Type B pancreatic cell (in vitro differentiated cells): ENCODE results near the gene INPP5A. TPM values are rescaled to one million over a fixed set of nuclear protein-coding genes. Genes with fewer than 3 reads are reported as not detected.

Source experiments
- DNase-seq: peaks from one replicate; pipeline ENCODE4 v3.0.0; 2021; ENCODE audit warnings: mixed read lengths; ENCODE audit not compliant: unreplicated experiment; ENCODE audit errors: extremely low spot score
- H3K27ac Mint-ChIP-seq: 2 replicates; pipeline ENCODE4 v1.8.0; 2021; ENCODE audit warnings: mild to moderate bottlenecking, mixed read lengths
- H3K27me3 Mint-ChIP-seq: 2 replicates; pipeline ENCODE4 v1.8.0; 2021; ENCODE audit warnings: mixed read lengths
- H3K36me3 Mint-ChIP-seq: 2 replicates; pipeline ENCODE4 v1.8.0; 2021; ENCODE audit warnings: mixed read lengths
- H3K4me1 Mint-ChIP-seq: one replicate; pipeline ENCODE4 v1.8.0; 2021; ENCODE audit warnings: mixed read lengths; ENCODE audit not compliant: unreplicated experiment
- H3K4me3 Mint-ChIP-seq: 2 replicates; pipeline ENCODE4 v1.8.0; 2021; ENCODE audit warnings: mild to moderate bottlenecking, mixed read lengths
- H3K9me3 Mint-ChIP-seq: 2 replicates; pipeline ENCODE4 v1.8.0; 2021; ENCODE audit warnings: mixed read lengths
- CTCF ChIP-seq: fragments of 200-600 bp; sonication (generic); conservative IDR thresholded peaks from 2 replicates; pipeline ENCODE4 v1.5.0; 2021; ENCODE audit warnings: antibody characterized with exemption, mild to moderate bottlenecking
- total RNA-seq: library from RNA; stranded (reverse); gene quantifications from 2 replicates; pipeline ENCODE4 v1.2.1, GENCODE V29; 2021; ENCODE audit warnings: low replicate concordance

The INPP5A gene
- total RNA-seq, 1 donor from 2014 or later = 26.6 TPM

DNA sequence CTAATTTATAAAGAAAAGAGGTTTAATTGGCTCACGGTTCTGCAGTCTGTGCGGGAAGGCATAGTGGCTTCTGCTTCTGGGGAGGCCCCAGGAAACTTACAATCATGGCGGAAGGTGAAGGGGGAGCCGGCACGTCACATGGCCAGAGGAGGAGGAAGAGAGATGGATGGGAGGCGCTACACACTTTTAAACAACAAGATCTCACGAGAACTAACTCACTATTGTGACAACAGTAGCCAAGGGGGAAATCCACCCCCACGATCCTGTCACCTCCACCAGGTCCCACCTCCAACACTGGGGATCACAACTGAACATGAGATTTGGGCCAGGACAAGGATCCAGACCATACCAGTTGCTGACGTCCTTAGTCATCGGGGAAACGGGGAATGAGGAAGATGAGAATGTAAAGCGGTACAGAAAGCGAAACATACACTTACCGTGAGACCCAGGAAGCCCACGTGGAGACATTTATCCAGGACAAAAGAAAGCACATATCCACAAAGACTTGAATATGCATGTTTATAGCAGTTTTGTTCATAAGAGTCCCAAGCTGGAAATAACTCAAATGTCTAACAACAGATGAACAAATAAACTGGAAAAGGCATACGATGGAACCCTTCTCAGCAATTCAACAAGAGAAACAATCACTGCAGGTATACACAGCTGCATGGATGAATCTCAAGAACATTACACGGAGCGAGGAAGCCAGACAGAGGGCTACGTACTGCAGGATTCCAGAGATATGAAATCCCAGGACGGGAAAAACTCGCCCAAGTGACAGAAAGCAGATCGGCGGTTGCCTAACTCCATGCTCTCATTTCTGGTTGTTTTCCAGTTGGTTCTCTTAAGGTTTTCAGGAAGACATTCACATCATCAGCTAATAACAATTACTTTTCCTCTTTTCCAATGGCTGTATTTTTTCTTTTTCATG is 26.2 kb upstream of the INPP5A start:
- no peak overlapping the region for H3K27ac Mint-ChIP-seq
- DNase-seq = no peak
- TF ChIP-seq CTCF = no peak
- H3K9me3 Mint-ChIP-seq = no peaks in the 10 kb centered on the region
- peaks cover 15% of the 10 kb centered on the region for H3K4me1 Mint-ChIP-seq
- no peaks in the 10 kb centered on the region for H3K36me3 Mint-ChIP-seq
- H3K27me3 Mint-ChIP-seq = no peaks in the 10 kb centered on the region
- H3K4me3 Mint-ChIP-seq = no peak overlapping the region

- H3K36me3 Mint-ChIP-seq = no peaks in the 10 kb centered on the region
- H3K4me1 Mint-ChIP-seq = peaks cover 19% of the 10 kb centered on the region
- no peak for DNase-seq
- no peak for TF ChIP-seq CTCF
- no peak overlapping the region for H3K4me3 Mint-ChIP-seq
- no peak overlapping the region for H3K27ac Mint-ChIP-seq
- no peaks in the 10 kb centered on the region for H3K9me3 Mint-ChIP-seq
- no peaks in the 10 kb centered on the region for H3K27me3 Mint-ChIP-seq
These were observed 25.5 kb upstream of the INPP5A start for GRCh38 chr10:132512052-132512442.

DNA sequence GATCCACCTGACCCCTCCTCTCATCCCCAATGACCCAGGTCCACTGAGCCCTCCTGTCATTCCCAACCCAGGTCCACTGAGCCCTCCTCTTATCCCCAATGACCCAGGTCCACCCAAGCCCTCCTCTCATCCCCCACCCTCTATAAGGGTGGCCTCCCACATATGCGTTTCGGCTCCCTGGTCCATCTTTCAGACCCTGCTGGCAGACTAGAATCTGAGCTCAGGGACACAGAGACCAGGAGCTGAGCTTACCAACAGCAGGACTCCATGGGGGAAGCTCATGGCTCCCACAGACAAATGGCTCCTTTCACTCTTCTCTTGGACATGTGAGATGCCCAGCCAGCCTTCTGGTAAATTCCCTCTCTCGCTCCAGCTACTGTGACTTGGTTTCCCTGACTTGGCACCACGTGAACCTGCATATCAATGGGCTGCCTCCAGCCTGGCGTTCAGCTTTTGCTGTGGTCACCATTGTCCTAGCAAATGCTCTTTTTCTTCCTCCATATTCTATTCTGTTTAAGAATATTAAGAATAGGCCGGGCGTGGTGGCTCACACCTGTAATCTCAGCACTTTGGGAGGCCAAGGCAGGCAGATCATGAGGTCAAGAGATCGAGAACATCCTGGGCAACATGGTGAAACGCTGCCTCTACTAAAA is 24.8 kb upstream of the INPP5A start:
- Mint-ChIP-seq H3K27me3 (no peaks in the 10 kb centered on the region), H3K9me3 (no peaks in the 10 kb centered on the region), H3K4me1 (peaks cover 19% of the 10 kb centered on the region), H3K4me3 (no peak overlapping the region), H3K36me3 (no peaks in the 10 kb centered on the region), H3K27ac (no peak overlapping the region)
- no peak for TF ChIP-seq CTCF
- no peak for DNase-seq

- H3K27me3 Mint-ChIP-seq = peaks cover 5% of the 10 kb centered on the region
- no peak overlapping the region for H3K27ac Mint-ChIP-seq
- TF ChIP-seq CTCF = no peak
- peaks cover 32% of the 10 kb centered on the region for H3K4me1 Mint-ChIP-seq
- no peaks in the 10 kb centered on the region for H3K9me3 Mint-ChIP-seq
- DNase-seq = no peak
- peak overlapping the region; percentile 22 for H3K4me3 Mint-ChIP-seq
- H3K36me3 Mint-ChIP-seq = no peaks in the 10 kb centered on the region
These were observed 22.6 kb upstream of the INPP5A start for GRCh38 chr10:132514821-132515520.

DNA sequence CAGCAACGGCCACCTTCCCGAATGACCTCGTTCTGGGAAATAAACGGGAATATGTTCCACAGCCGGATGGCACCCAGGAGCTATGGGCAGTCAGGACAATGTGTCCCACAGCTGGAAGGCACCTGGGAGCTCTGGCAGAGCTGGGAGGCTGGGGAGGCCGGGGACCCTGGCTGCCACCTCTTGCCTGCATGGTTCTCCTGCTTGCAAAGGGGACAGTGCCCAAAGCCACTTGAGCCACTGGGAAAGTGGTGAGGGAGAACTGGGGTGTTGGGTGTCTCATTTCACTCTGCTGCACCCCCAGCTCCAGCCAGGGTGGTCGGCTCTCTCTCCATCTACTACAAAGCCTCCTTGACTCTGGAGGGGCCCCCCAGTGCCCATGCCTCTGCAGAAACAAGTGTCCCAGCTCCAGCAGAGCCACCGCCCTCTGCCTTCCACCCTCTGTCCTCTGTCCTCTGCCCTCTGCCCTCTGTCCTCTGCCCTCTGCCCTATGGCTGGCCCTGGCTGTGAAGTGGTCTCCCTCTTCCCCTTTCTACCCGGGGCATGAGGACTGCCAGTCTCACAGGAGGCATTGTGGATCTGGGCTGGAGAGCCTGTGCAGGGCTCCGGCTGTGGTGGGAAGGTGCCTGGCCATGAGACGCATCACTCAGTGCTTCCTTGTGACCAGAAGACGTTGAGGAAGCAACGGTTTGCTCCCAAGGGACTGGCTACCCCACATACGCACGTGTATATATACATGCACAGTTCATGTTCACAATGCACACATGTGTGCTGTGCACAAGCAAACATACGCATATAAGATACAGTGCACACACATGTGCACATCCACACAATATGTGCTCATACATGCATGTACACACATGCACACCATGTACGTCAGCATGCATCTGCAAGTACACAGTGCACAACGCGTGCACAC is 21.5 kb upstream of the INPP5A start:
- TF ChIP-seq CTCF = no peak
- H3K9me3 Mint-ChIP-seq = no peaks in the 10 kb centered on the region
- no peaks in the 10 kb centered on the region for H3K36me3 Mint-ChIP-seq
- H3K4me3 Mint-ChIP-seq = peak overlapping the region; percentile 11
- no peak for DNase-seq
- H3K27ac Mint-ChIP-seq = peak overlapping the region; percentile 74
- peaks cover 5% of the 10 kb centered on the region for H3K27me3 Mint-ChIP-seq
- peaks cover 34% of the 10 kb centered on the region for H3K4me1 Mint-ChIP-seq
